Liver (tissue), 9 donors: ENCODE measurements around the gene NUP37. TPM values are rescaled to one million over a fixed set of nuclear protein-coding genes. Genes with fewer than 3 reads are reported as not detected.

Experiments
- DNase-seq: peaks from one replicate; pipeline ENCODE4 v3.0.0-alpha.2; 2017; ENCODE audit warnings: low spot score
- H3K27ac ChIP-seq, 2 donors: one replicate each; pipeline ENCODE4 v1.7.0; 2013; ENCODE audit warnings: inconsistent platforms in 2 of 2, low read length in 2 of 2, control low read depth in 1 of 2, low read depth in 1 of 2, mild to moderate bottlenecking in 1 of 2
- H3K27me3 ChIP-seq, 4 donors: one replicate each; pipeline versions ENCODE4 v1.6.1 to v1.7.0; 2013; ENCODE audit warnings: low read length in 3 of 4, inconsistent platforms in 1 of 4, mild to moderate bottlenecking in 1 of 4, moderate library complexity in 1 of 4; ENCODE audit not compliant: control insufficient read depth in 4 of 4, insufficient read depth in 4 of 4
- H3K36me3 ChIP-seq, 4 donors: one replicate each; pipeline versions ENCODE4 v1.6.1 to v1.7.0; 2013; ENCODE audit warnings: low read length in 3 of 4, mild to moderate bottlenecking in 3 of 4, low read depth in 1 of 4, moderate library complexity in 1 of 4; ENCODE audit not compliant: control insufficient read depth in 4 of 4, insufficient read depth in 3 of 4
- H3K4me1 ChIP-seq, 4 donors: one replicate each; pipeline versions ENCODE4 v1.6.1 to v1.7.0; 2013; ENCODE audit warnings: low read length in 3 of 4, mild to moderate bottlenecking in 3 of 4, moderate library complexity in 1 of 4; ENCODE audit not compliant: control insufficient read depth in 4 of 4, insufficient read depth in 4 of 4
- H3K4me3 ChIP-seq, 3 donors: one replicate each; pipeline versions ENCODE4 v1.6.1 to v1.7.0; 2013; ENCODE audit warnings: low read length in 3 of 3, control low read depth in 1 of 3, low read depth in 1 of 3, mild to moderate bottlenecking in 1 of 3
- H3K9ac ChIP-seq, 2 donors: one replicate each; pipeline ENCODE4 v1.7.0; 2013; ENCODE audit warnings: low read length in 2 of 2, mild to moderate bottlenecking in 2 of 2, moderate library complexity in 2 of 2, control low read depth in 1 of 2, low read depth in 1 of 2
- H3K9me3 ChIP-seq, 4 donors: one replicate each; pipeline versions ENCODE4 v1.6.1 to v1.7.0; 2013; ENCODE audit warnings: low read length in 3 of 4; ENCODE audit not compliant: control insufficient read depth in 4 of 4
- ATF3 ChIP-seq: IDR thresholded peaks from 2 replicates; pipeline ENCODE4 v1.6.1; 2016; ENCODE audit warnings: antibody characterized with exemption
- CTCF ChIP-seq: fragments of 150-350 bp; IDR thresholded peaks from 2 replicates; pipeline ENCODE4 v1.5.1; 2017; ENCODE audit warnings: improper control_type of control experiment, low read depth, low read length; ENCODE audit not compliant: missing input control
- EGR1 ChIP-seq, 2 donors: IDR thresholded peaks; 2 replicates each; pipeline ENCODE4 v1.6.1; 2016 to 2018; ENCODE audit warnings: antibody characterized with exemption in 2 of 2, low read depth in 2 of 2
- FOXA1 ChIP-seq: IDR thresholded peaks from 2 replicates; pipeline ENCODE4 v1.6.1; 2016; ENCODE audit warnings: antibody characterized with exemption
- FOXA2 ChIP-seq: IDR thresholded peaks from 2 replicates; pipeline ENCODE4 v1.6.1; 2016; ENCODE audit warnings: antibody characterized with exemption
- GABPA ChIP-seq, 2 donors: IDR thresholded peaks in 1 of 2; conservative IDR thresholded peaks in 1 of 2; 2 replicates each; pipeline ENCODE4 v1.6.1; 2016; ENCODE audit warnings: antibody characterized with exemption in 2 of 2, mild to moderate bottlenecking in 1 of 2, moderate library complexity in 1 of 2
- JUND ChIP-seq, 2 donors: IDR thresholded peaks; 2 replicates each; pipeline ENCODE4 v1.6.1; 2016; ENCODE audit warnings: antibody characterized with exemption in 2 of 2
- NR2F2 ChIP-seq: IDR thresholded peaks from 2 replicates; pipeline ENCODE4 v1.6.1; 2016; ENCODE audit warnings: antibody characterized with exemption
- RAD21 ChIP-seq, 2 donors: IDR thresholded peaks; 2 replicates each; pipeline ENCODE4 v1.6.1; 2016; ENCODE audit warnings: antibody characterized with exemption in 2 of 2, mild to moderate bottlenecking in 2 of 2
- REST ChIP-seq: IDR thresholded peaks from 2 replicates; pipeline ENCODE4 v1.6.1; 2016; ENCODE audit warnings: antibody characterized with exemption, mild to moderate bottlenecking
- SP1 ChIP-seq: IDR thresholded peaks from 2 replicates; pipeline ENCODE4 v1.6.1; 2018; ENCODE audit warnings: antibody characterized with exemption, mild to moderate bottlenecking
- TAF1 ChIP-seq: conservative IDR thresholded peaks from 2 replicates; pipeline ENCODE4 v1.6.1; 2016; ENCODE audit warnings: antibody characterized with exemption, mild to moderate bottlenecking
- YY1 ChIP-seq: IDR thresholded peaks from 2 replicates; pipeline ENCODE4 v1.6.1; 2016; ENCODE audit warnings: antibody characterized with exemption, mild to moderate bottlenecking
- ZBTB33 ChIP-seq: IDR thresholded peaks from 2 replicates; pipeline ENCODE4 v1.6.1; 2016; ENCODE audit warnings: antibody characterized with exemption
- WGBS: extraction: QIAGEN DNeasy Blood & Tissue Kit; methylation state at CpG from one replicate; pipeline ENCODE4 v1.1.7; 2013; 5-methylcytosine and 5-hydroxymethylcytosine counted together
- polyA plus RNA-seq, 2 donors: library from polyadenylated mRNA; stranded (reverse) in 1 of 2; unstranded in 1 of 2; fragments of 200-250 nt in 1 of 2; fragments of >200 nt in 1 of 2; fragmentation: Nextera tagmentation in 1 of 2; extraction: Ambion mirVana in 1 of 2; gene quantifications; one replicate each; pipeline versions ENCODE4 v1.2.1 to v1.2.3, GENCODE V29; 2013 to 2015
- total RNA-seq, 2 donors: library from RNA; depleted of rRNA; stranded (reverse); fragments of >200 nt; gene quantifications; one replicate each; pipeline ENCODE4 v1.2.3, GENCODE V29; 2014
- donor health status: healthy.
- donor health status: healthy.
- donor health status: healthy.
- donor health status: healthy.
- donor health status: healthy.

Gene NUP37
- total and polyA plus RNA-seq, 4 donors: 7.3 to 24.5 (median 8.5) TPM

GRCh38 chr12:102029141-102029540 is 90.8 kb downstream of the NUP37 start:
- DNase-seq: no peak
- Histone ChIP-seq H3K27me3 (no peaks in the 10 kb centered on the region), H3K36me3 (peaks cover 0 to 18% (median 13%) of the 10 kb centered on the region in 4 donors), H3K4me3 (no peak overlapping the region), H3K9me3 (no peaks in the 10 kb centered on the region), H3K9ac (no peak overlapping the region), H3K27ac (no peak overlapping the region), H3K4me1 (no peaks in the 10 kb centered on the region)
- TF ChIP-seq ATF3 (no peak), SP1 (no peak), FOXA1 (no peak), CTCF (no peak)
- 91% methylated on average over 4 of the region's 4 CpGs for WGBS

GRCh38 chr12:102026728-102027127 is 93.2 kb downstream of the NUP37 start:
- Histone ChIP-seq H3K36me3 (peaks cover 0 to 10% (median 5%) of the 10 kb centered on the region in 4 donors), H3K9ac (no peak overlapping the region), H3K9me3 (no peaks in the 10 kb centered on the region), H3K4me1 (peaks cover under 1 to 8% (median 2%) of the 10 kb centered on the region in 4 donors), H3K4me3 (no peak overlapping the region), H3K27ac (no peak overlapping the region), H3K27me3 (no peaks in the 10 kb centered on the region)
- DNase-seq: no peak
- TF ChIP-seq EGR1 (IDR thresholded peaks at IDR 0.05; ENCODE audit: low read depth in 2 of 2) (no peak), NR2F2 (no peak), YY1 (no peak), SP1 (no peak), GABPA (IDR thresholded peaks at IDR 0.05 in 1 of 2, conservative IDR thresholded peaks at IDR 0.05 in 1 of 2) (no peak), ZBTB33 (no peak), RAD21 (IDR thresholded peaks at IDR 0.05) (no peak), TAF1 (no peak), ATF3 (no peak)
- WGBS: 87% methylated on average over 1 of the region's 1 CpG

- no peak for DNase-seq
- H3K36me3 ChIP-seq: peaks cover 0 to 7% (median 3%) of the 10 kb centered on the region in 4 donors
- TF ChIP-seq RAD21 (IDR thresholded peaks at IDR 0.05) (no peak), REST (no peak), FOXA2 (no peak), ZBTB33 (no peak), JUND (IDR thresholded peaks at IDR 0.05) (no peak), TAF1 (no peak), FOXA1 (no peak), YY1 (no peak), ATF3 (no peak)
Observed at GRCh38 chr12:102024765-102025164, 95.1 kb downstream of the NUP37 start.

More at GRCh38 chr12:102024765-102025164, 95.1 kb downstream of the NUP37 start:
- Histone ChIP-seq H3K27ac (no peak overlapping the region), H3K4me1 (peaks cover 4 to 16% (median 6%) of the 10 kb centered on the region in 4 donors), H3K27me3 (no peaks in the 10 kb centered on the region), H3K9me3 (no peaks in the 10 kb centered on the region), H3K4me3 (no peak overlapping the region), H3K9ac (no peak overlapping the region)
- 68% methylated on average over 2 of the region's 2 CpGs for WGBS
